Epithelial cell of esophagus (primary cell): Measurements from ENCODE around the gene SMYD3.

ENCODE experiments used
- DNase-seq: peaks from one replicate; pipeline ENCODE4 v3.0.0; 2010; ENCODE audit warnings: low read depth
- H3K4me3 ChIP-seq: 2 replicates; pipeline ENCODE4 v1.5.1; 2011; ENCODE audit warnings: mild to moderate bottlenecking, low read length, control low read depth
- CTCF ChIP-seq: IDR thresholded peaks from 2 replicates; pipeline ENCODE4 v1.5.1; 2011; ENCODE audit warnings: low read depth, mild to moderate bottlenecking, low read length, control low read depth, inconsistent platforms; ENCODE audit not compliant: insufficient read depth; ENCODE audit errors: missing control alignments

SMYD3 gene

GRCh38 chr1:246450611-246451251 is 56.3 kb downstream of the SMYD3 start:
- DNase-seq: peak; percentile 47
- TF ChIP-seq CTCF: peak; percentile 63
- no peak overlapping the region for H3K4me3 ChIP-seq

GRCh38 chr1:246448373-246448772 is 58.7 kb downstream of the SMYD3 start:
- no peak for TF ChIP-seq CTCF
- no peak overlapping the region for H3K4me3 ChIP-seq
- DNase-seq: peak; percentile 39

- DNase-seq: no peak
- no peak for TF ChIP-seq CTCF
- H3K4me3 ChIP-seq: no peak overlapping the region
These were observed 59.6 kb downstream of the SMYD3 start for GRCh38 chr1:246447501-246447900.

- TF ChIP-seq CTCF: no peak
- no peak overlapping the region for H3K4me3 ChIP-seq
- DNase-seq: no peak
These were observed 61.6 kb downstream of the SMYD3 start for GRCh38 chr1:246445503-246445902.

GRCh38 chr1:246444617-246445016 is 62.5 kb downstream of the SMYD3 start:
- no peak overlapping the region for H3K4me3 ChIP-seq
- DNase-seq: no peak
- no peak for TF ChIP-seq CTCF

- no peak for TF ChIP-seq CTCF
- no peak overlapping the region for H3K4me3 ChIP-seq
- no peak for DNase-seq
These were observed 69.1 kb downstream of the SMYD3 start for GRCh38 chr1:246437961-246438360.

DNA sequence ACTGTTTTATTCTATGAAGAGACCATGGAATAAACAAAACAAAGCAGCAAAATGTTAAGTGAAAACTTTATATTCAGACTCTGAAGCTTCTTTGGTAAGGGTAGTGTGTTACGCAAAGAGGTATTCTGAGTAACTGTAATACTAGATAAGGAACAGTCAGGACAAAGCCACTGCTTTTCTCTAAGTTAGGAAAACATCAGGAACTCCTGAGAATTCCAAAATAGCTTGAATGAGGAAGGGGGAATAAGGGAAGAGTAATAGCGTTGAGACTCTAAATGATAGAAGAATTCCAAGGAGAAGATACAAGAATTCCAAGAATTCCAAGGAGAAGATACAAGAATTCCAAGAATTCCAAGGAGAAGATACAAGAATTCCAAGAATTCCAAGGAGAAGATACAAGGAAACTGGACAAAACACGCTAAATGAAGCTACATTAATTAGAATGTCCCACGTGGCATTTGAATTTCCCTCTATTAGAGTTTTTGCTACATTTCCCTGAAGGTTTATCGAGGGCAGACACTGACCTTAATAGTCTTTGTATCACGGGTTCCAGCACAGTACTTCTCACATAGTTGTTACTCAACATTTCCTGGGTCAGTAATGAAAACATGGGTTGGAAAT is 71.5 kb downstream of the SMYD3 start:
- DNase-seq: no peak
- H3K4me3 ChIP-seq: no peak overlapping the region
- no peak for TF ChIP-seq CTCF
